Measurements from ENCODE around the gene UHRF1. TPM values are rescaled to one million over a fixed set of nuclear protein-coding genes. Genes with fewer than 3 reads are reported as not detected.

The UHRF1 gene
- polyA plus RNA-seq, 1 donor (not counting 4 experiments of a cell fraction or from before 2014, with no cell fraction given): 9.7 TPM

DNA sequence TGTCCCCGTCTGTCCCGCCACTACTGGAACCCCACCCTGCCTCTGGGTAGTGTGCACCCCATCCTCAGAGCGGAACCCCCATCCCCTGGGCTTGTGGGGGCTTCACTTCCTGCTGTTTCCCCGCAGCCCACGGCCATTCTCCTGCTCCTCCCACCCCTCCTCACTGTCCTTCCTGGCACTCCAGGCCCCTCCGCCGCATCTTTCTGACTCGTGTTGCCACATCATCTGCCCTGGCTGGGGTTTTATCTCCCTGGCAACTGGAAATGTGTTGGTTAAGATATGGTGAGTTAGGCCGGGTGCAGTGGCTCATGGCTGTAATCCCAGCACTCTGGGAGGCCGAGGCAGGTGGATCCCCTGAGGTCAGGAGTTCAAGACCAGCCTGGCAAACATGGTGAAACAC, 96.9 kb downstream of the UHRF1 start:
- Histone ChIP-seq H2AFZ (ENCODE audit: control insufficient read depth, low read length) (no peak overlapping the region), H4K20me1 (ENCODE audit: control insufficient read depth, extremely low read depth, insufficient read depth, low read length) (peaks cover 16% of the 10 kb centered on the region), H3K4me3 (ENCODE audit: control insufficient read depth in 2 of 3, extremely low read depth in 1 of 3, insufficient read depth in 2 of 3, low read depth in 1 of 3, low read length in 3 of 3) (no peak overlapping the region), H3K9me1 (ENCODE audit: control insufficient read depth, extremely low read depth, insufficient read depth, low read length) (no peaks in the 10 kb centered on the region), H3K36me3 (ENCODE audit: control insufficient read depth in 2 of 2, extremely low read depth in 1 of 2, insufficient read depth in 2 of 2, low read length in 2 of 2) (peaks cover 0 to 5% of the 10 kb centered on the region in 2 experiments), H3K79me2 (ENCODE audit: control insufficient read depth, insufficient read depth, low read length) (peaks cover 67% of the 10 kb centered on the region), H3K27me3 (ENCODE audit: control insufficient read depth, extremely low read depth, insufficient read depth, low read length) (no peaks in the 10 kb centered on the region), H3K4me2 (ENCODE audit: control insufficient read depth, extremely low read depth, insufficient read depth, low read depth, low read length) (no peak overlapping the region), H3K27ac (ENCODE audit: control insufficient read depth, insufficient read depth, low read length) (no peak overlapping the region), H3K9me3 (ENCODE audit: control insufficient read depth, low read depth, low read length) (no peaks in the 10 kb centered on the region), H3K9ac (ENCODE audit: control insufficient read depth, extremely low read depth, insufficient read depth, low read length) (no peak overlapping the region), H3K4me1 (ENCODE audit: control insufficient read depth, extremely low read depth, insufficient read depth, low read length) (peaks cover 5% of the 10 kb centered on the region)
- dilution Hi-C loops (cut with MboI; ENCODE audit: extremely low pct_ligation_motif_present, low sequenced_read_pairs): no loop called here
- FAIRE-seq: no peak
- DNase-seq (ENCODE audit: low read depth, low spot score): no peak
- TF ChIP-seq CTCF (optimal IDR thresholded peaks at IDR 0.05 in 1 of 3, IDR thresholded peaks at IDR 0.05 in 1 of 3, conservative IDR thresholded peaks at IDR 0.05 in 1 of 3; ENCODE audit: extremely low read depth in 1 of 3, insufficient read depth in 2 of 3, low read length in 3 of 3): no peak
- TF ChIP-seq EZH2 (IDR thresholded peaks at IDR 0.05; ENCODE audit: low read length): no peak

GRCh38 chr19:5006821-5007220, 97.5 kb downstream of the UHRF1 start:
- Histone ChIP-seq H3K27ac (ENCODE audit: control insufficient read depth, insufficient read depth, low read length) (no peak overlapping the region), H3K9me3 (ENCODE audit: control insufficient read depth, low read depth, low read length) (no peaks in the 10 kb centered on the region), H3K36me3 (ENCODE audit: control insufficient read depth in 2 of 2, extremely low read depth in 1 of 2, insufficient read depth in 2 of 2, low read length in 2 of 2) (peaks cover 0 to 5% of the 10 kb centered on the region in 2 experiments), H3K9ac (ENCODE audit: control insufficient read depth, extremely low read depth, insufficient read depth, low read length) (no peak overlapping the region), H2AFZ (ENCODE audit: control insufficient read depth, low read length) (no peak overlapping the region), H3K79me2 (ENCODE audit: control insufficient read depth, insufficient read depth, low read length) (peaks cover 69% of the 10 kb centered on the region), H3K4me3 (ENCODE audit: control insufficient read depth in 2 of 3, extremely low read depth in 1 of 3, insufficient read depth in 2 of 3, low read depth in 1 of 3, low read length in 3 of 3) (no peak overlapping the region), H3K4me1 (ENCODE audit: control insufficient read depth, extremely low read depth, insufficient read depth, low read length) (peaks cover 3% of the 10 kb centered on the region), H3K9me1 (ENCODE audit: control insufficient read depth, extremely low read depth, insufficient read depth, low read length) (no peaks in the 10 kb centered on the region), H3K4me2 (ENCODE audit: control insufficient read depth, extremely low read depth, insufficient read depth, low read depth, low read length) (no peak overlapping the region), H4K20me1 (ENCODE audit: control insufficient read depth, extremely low read depth, insufficient read depth, low read length) (peaks cover 10% of the 10 kb centered on the region), H3K27me3 (ENCODE audit: control insufficient read depth, extremely low read depth, insufficient read depth, low read length) (no peaks in the 10 kb centered on the region)
- FAIRE-seq (no peak), DNase-seq (ENCODE audit: low read depth, low spot score) (no peak)
- no peak for TF ChIP-seq CTCF (optimal IDR thresholded peaks at IDR 0.05 in 1 of 3, IDR thresholded peaks at IDR 0.05 in 1 of 3, conservative IDR thresholded peaks at IDR 0.05 in 1 of 3; ENCODE audit: extremely low read depth in 1 of 3, insufficient read depth in 2 of 3, low read length in 3 of 3)
- no peak for TF ChIP-seq EZH2 (IDR thresholded peaks at IDR 0.05; ENCODE audit: low read length)
- dilution Hi-C loops (cut with MboI; ENCODE audit: extremely low pct_ligation_motif_present, low sequenced_read_pairs): no loop called here

Small RNAs within 50 kb of the gene (small RNA-seq; reads per million reads assigned to genes)
- 0 reads per million in 3 experiments for gene MIR4747 (ENCODE audit: insufficient read length in 3 of 3, low read depth in 3 of 3, low replicate concordance in 1 of 3)

Other genes with a start within 250 kb of the UHRF1 start
- 80.3 to 141 TPM (median 85.9 TPM) in 3 replicates for gene MYDGF, start 239.2 kb upstream of the UHRF1 start, polyA plus RNA-seq
- gene DPP9, start 185.7 kb upstream of the UHRF1 start, polyA plus RNA-seq: 17.1 to 23.3 TPM (median 19.2 TPM) in 3 replicates
- 3.5 to 6.2 TPM (median 4.8 TPM) in 3 replicates for gene FEM1A, start 117.8 kb upstream of the UHRF1 start, polyA plus RNA-seq
- 2.1 to 2.5 TPM (median 2.2 TPM) in 3 replicates for gene TICAM1, start 77.8 kb upstream of the UHRF1 start, polyA plus RNA-seq
- 70.7 to 107 TPM (median 87.3 TPM) in 3 replicates for gene PLIN3, start 41.8 kb upstream of the UHRF1 start, polyA plus RNA-seq
- not detected in 3 replicates for gene ARRDC5, start 6.6 kb upstream of the UHRF1 start, polyA plus RNA-seq
- 6.0 to 8.9 TPM (median 6.2 TPM) in 3 replicates for gene KDM4B, start 59.6 kb downstream of the UHRF1 start, polyA plus RNA-seq

Measured in keratinocyte (primary cell).